HEK293 (cell line): ENCODE measurements around the gene ADGRB3.
A peak's percentile ranks its signal among the peaks of the same experiment; 100 is the strongest.

Experiments
- CTCF ChIA-PET: fragments of 350-600 bp; formaldehyde crosslinking; extraction: SDS; loops from one replicate; lab custom pipeline; 2021; ENCODE audit warnings: antibody characterized with exemption; lab: Yijun Ruan, JAX
- POLR2A ChIA-PET: fragments of 300-600 bp; formaldehyde crosslinking; extraction: SDS; loops from one replicate; lab custom pipeline; 2020; ENCODE audit warnings: antibody characterized with exemption, inconsistent platforms; lab: Yijun Ruan, JAX
- H3K27ac ChIP-seq: fragments of 200-500 bp; sonication (Bioruptor generic); 2 replicates; pipeline ENCODE4 v1.5.1; 2014; ENCODE audit warnings: low read depth, low read length, control low read depth, inconsistent platforms; ENCODE audit errors: extremely low read depth
- H3K36me3 ChIP-seq, 2 experiments: fragments of 200-500 bp in 1 of 2; sonication (Bioruptor generic) in 1 of 2; 1 replicate in 1 of 2; 2 replicates in 1 of 2; pipeline ENCODE4 v1.5.1; 2014 to 2017; ENCODE audit warnings: inconsistent platforms in 2 of 2, low read length in 2 of 2; ENCODE audit not compliant: control insufficient read depth in 2 of 2, insufficient read depth in 1 of 2
- H3K4me1 ChIP-seq: fragments of 200-500 bp; sonication (Bioruptor generic); 2 replicates; pipeline ENCODE4 v1.5.1; 2014; ENCODE audit warnings: mild to moderate bottlenecking, low read length, inconsistent platforms; ENCODE audit not compliant: control insufficient read depth, insufficient read depth
- H3K4me3 ChIP-seq: 2 replicates; pipeline ENCODE4 v1.5.1; 2011; ENCODE audit warnings: low read depth, mild to moderate bottlenecking, control low read depth, low read length, moderate library complexity
- H3K9me3 ChIP-seq: fragments of 200-500 bp; sonication (Bioruptor generic); 2 replicates; pipeline ENCODE4 v1.5.1; 2014; ENCODE audit warnings: low read depth, low read length, inconsistent platforms; ENCODE audit not compliant: control insufficient read depth, insufficient read depth
- MYNN ChIP-seq: fragments of 450-650 bp; formaldehyde crosslinking; IDR thresholded peaks from 2 replicates; pipeline ENCODE4 v1.5.1; 2016; ENCODE audit warnings: missing biosample characterization, missing genetic modification characterization, borderline replicate concordance
- MZF1 ChIP-seq: fragments of 450-650 bp; formaldehyde crosslinking; IDR thresholded peaks from 2 replicates; pipeline ENCODE4 v1.5.1; 2017; ENCODE audit warnings: missing biosample characterization, missing genetic modification characterization, borderline replicate concordance
- SCRT2 ChIP-seq: fragments of 450-650 bp; formaldehyde crosslinking; IDR thresholded peaks from 2 replicates; pipeline ENCODE4 v1.5.1; 2016; ENCODE audit warnings: missing biosample characterization, missing genetic modification characterization
- SP2 ChIP-seq: fragments of 450-650 bp; formaldehyde crosslinking; IDR thresholded peaks from 2 replicates; pipeline ENCODE4 v1.5.1; 2016; ENCODE audit warnings: missing biosample characterization, missing genetic modification characterization
- ZBTB8A ChIP-seq: fragments of 450-650 bp; formaldehyde crosslinking; IDR thresholded peaks from 2 replicates; pipeline ENCODE4 v1.5.1; 2016; ENCODE audit warnings: missing biosample characterization, missing genetic modification characterization
- ZFHX2 ChIP-seq: fragments of 450-650 bp; formaldehyde crosslinking; conservative IDR thresholded peaks from 2 replicates; pipeline ENCODE4 v1.5.1; 2016; ENCODE audit warnings: missing biosample characterization, missing genetic modification characterization
- ZNF175 ChIP-seq: fragments of 450-650 bp; formaldehyde crosslinking; IDR thresholded peaks from 2 replicates; pipeline ENCODE4 v1.5.1; 2016; ENCODE audit warnings: missing biosample characterization, missing genetic modification characterization
- ZNF184 ChIP-seq: fragments of 450-650 bp; IDR thresholded peaks from 2 replicates; pipeline ENCODE4 v1.5.1; 2018; ENCODE audit warnings: missing biosample characterization, mild to moderate bottlenecking, missing genetic modification characterization
- ZNF266 ChIP-seq: fragments of 450-650 bp; formaldehyde crosslinking; IDR thresholded peaks from 2 replicates; pipeline ENCODE4 v1.5.1; 2016; ENCODE audit warnings: missing biosample characterization, missing genetic modification characterization, low read depth
- ZNF530 ChIP-seq: fragments of 450-650 bp; formaldehyde crosslinking; IDR thresholded peaks from 2 replicates; pipeline ENCODE4 v1.5.1; 2016; ENCODE audit warnings: low read depth, missing biosample characterization, missing genetic modification characterization
- ZNF610 ChIP-seq: fragments of 450-650 bp; formaldehyde crosslinking; IDR thresholded peaks from 2 replicates; pipeline ENCODE4 v1.5.1; 2016; ENCODE audit warnings: missing biosample characterization, missing genetic modification characterization, borderline replicate concordance
- ZNF623 ChIP-seq: fragments of 450-650 bp; formaldehyde crosslinking; IDR thresholded peaks from 2 replicates; pipeline ENCODE4 v1.5.1; 2016; ENCODE audit warnings: missing biosample characterization, missing genetic modification characterization
- ZNF654 ChIP-seq: fragments of 450-650 bp; formaldehyde crosslinking; IDR thresholded peaks from 2 replicates; pipeline ENCODE4 v1.5.1; 2016; ENCODE audit warnings: low read depth, missing biosample characterization, missing genetic modification characterization
- ZNF660 ChIP-seq: fragments of 450-650 bp; IDR thresholded peaks from 2 replicates; pipeline ENCODE4 v1.5.1; 2018; ENCODE audit warnings: missing biosample characterization, mild to moderate bottlenecking, missing genetic modification characterization
- ZNF701 ChIP-seq: fragments of 450-650 bp; formaldehyde crosslinking; IDR thresholded peaks from 2 replicates; pipeline ENCODE4 v1.5.1; 2016; ENCODE audit warnings: missing biosample characterization, missing genetic modification characterization
- ZNF837 ChIP-seq: fragments of 450-650 bp; formaldehyde crosslinking; IDR thresholded peaks from 2 replicates; pipeline ENCODE4 v1.5.1; 2016; ENCODE audit warnings: missing biosample characterization, missing genetic modification characterization
- TF ChIP-seq, protein P1 (sequence below): fragments of 450-650 bp; formaldehyde crosslinking; IDR thresholded peaks from 2 replicates; pipeline ENCODE4 v1.5.1; 2016; ENCODE audit warnings: missing biosample characterization, missing genetic modification characterization
- TF ChIP-seq, protein P2 (sequence below): fragments of 450-650 bp; formaldehyde crosslinking; IDR thresholded peaks from 2 replicates; pipeline ENCODE4 v1.5.1; 2016; ENCODE audit warnings: missing biosample characterization, missing genetic modification characterization, borderline replicate concordance

Gene ADGRB3

DNA sequence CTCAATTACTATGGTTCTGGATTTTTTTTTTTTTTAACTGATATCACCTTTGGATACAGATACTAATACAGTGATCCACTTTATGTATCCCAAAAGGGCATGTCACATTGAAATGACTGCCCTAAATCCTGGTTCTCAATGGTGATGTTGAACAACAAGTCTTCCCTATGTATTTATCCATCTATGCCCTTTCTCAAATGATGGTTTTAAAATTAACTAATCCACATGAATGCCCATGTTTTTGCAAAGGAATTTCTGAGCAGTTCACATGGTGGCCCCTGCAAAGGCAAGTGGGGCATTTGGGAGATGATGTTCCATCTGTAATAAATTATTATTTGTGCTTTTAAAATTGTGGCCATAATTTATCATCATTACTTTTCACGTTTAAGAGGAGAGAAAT, 2.7 kb downstream of the ADGRB3 start:
- Histone ChIP-seq H3K9me3 (no peaks in the 10 kb centered on the region), H3K4me3 (no peak overlapping the region), H3K4me1 (no peaks in the 10 kb centered on the region), H3K27ac (no peak overlapping the region), H3K36me3 (no peaks in the 10 kb centered on the region)
- ChIA-PET POLR2A (no interaction called here), CTCF (interaction anchor here (0.6 to 3.0 kb wide), 25 partner anchors 10 to 1918 kb away, joined by 3 to 17 read pairs (median 4); no protein-coding TSS in a partner anchor)
- TF ChIP-seq MZF1 (tag by site-specific recombination) (no peak), ZNF623 (tag by site-specific recombination) (no peak), ZNF610 (tag by site-specific recombination) (no peak), ZFHX2 (tag by site-specific recombination) (no peak), ZNF530 (no peak), ZNF266 (tag by site-specific recombination) (no peak)
- TF ChIP-seq, protein P1, sequence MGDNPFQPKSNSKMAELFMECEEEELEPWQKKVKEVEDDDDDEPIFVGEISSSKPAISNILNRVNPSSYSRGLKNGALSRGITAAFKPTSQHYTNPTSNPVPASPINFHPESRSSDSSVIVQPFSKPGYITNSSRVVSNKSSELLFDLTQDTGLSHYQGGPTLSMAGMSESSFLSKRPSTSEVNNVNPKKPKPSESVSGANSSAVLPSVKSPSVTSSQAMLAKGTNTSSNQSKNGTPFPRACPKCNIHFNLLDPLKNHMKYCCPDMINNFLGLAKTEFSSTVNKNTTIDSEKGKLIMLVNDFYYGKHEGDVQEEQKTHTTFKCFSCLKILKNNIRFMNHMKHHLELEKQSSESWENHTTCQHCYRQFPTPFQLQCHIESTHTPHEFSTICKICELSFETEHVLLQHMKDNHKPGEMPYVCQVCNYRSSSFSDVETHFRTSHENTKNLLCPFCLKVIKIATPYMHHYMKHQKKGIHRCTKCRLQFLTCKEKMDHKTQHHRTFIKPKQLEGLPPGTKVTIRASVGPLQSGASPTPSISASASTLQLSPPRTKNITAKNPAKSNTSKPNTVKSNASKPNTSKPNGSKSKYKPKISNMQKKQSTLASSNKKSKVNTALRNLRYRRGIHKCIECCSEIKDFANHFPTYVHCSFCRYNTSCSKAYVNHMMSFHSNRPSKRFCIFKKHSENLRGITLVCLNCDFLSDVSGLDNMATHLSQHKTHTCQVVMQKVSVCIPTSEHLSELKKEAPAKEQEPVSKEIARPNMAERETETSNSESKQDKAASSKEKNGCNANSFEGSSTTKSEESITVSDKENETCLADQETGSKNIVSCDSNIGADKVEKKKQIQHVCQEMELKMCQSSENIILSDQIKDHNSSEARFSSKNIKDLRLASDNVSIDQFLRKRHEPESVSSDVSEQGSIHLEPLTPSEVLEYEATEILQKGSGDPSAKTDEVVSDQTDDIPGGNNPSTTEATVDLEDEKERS (tag by site-specific recombination) = no peak

DNA sequence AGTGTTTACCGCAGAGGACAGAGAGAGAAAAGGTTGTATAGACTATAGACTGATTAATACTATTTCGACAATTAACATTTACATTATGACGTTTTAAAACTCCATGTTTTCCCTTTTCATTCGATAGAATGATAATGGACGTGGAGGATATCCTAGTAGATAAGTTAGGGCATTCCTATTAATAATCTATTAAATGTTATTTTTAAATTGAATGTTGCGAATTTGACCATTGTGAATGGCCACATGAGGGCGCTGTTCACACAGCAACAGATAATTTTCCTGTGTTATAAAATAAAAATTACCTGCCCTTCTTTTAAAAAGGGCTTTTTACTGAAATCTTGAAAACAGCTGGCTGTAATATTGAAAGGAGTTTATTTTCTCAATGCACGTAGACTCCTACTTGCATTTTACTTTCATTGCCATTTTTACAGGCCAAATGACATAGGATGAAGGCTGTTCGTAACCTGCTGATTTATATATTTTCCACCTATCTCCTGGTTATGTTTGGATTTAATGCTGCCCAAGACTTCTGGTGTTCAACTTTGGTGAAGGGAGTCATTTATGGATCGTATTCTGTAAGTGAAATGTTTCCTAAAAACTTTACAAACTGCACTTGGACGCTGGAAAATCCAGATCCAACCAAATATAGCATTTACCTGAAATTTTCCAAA, 3.3 kb downstream of the ADGRB3 start:
- ChIA-PET POLR2A (no interaction called here), CTCF (interaction anchor here (0.6 to 3.0 kb wide), 19 partner anchors 9 to 1367 kb away, joined by 3 to 17 read pairs (median 3); no protein-coding TSS in a partner anchor)
- TF ChIP-seq ZNF660 (tag by site-specific recombination) = 0 out of 2 replicates have a peak, but pooled peaks have one; percentile 22
- peak; percentile 23; the same call in 1 of the 2 replicates for TF ChIP-seq SCRT2 (tag by site-specific recombination)
- TF ChIP-seq, protein P2, sequence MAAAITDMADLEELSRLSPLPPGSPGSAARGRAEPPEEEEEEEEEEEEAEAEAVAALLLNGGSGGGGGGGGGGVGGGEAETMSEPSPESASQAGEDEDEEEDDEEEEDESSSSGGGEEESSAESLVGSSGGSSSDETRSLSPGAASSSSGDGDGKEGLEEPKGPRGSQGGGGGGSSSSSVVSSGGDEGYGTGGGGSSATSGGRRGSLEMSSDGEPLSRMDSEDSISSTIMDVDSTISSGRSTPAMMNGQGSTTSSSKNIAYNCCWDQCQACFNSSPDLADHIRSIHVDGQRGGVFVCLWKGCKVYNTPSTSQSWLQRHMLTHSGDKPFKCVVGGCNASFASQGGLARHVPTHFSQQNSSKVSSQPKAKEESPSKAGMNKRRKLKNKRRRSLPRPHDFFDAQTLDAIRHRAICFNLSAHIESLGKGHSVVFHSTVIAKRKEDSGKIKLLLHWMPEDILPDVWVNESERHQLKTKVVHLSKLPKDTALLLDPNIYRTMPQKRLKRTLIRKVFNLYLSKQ (tag by site-specific recombination) = no peak
- TF ChIP-seq ZNF175 (tag by site-specific recombination) = no peak
- TF ChIP-seq ZNF654 (tag by site-specific recombination) = peak; percentile 67

DNA sequence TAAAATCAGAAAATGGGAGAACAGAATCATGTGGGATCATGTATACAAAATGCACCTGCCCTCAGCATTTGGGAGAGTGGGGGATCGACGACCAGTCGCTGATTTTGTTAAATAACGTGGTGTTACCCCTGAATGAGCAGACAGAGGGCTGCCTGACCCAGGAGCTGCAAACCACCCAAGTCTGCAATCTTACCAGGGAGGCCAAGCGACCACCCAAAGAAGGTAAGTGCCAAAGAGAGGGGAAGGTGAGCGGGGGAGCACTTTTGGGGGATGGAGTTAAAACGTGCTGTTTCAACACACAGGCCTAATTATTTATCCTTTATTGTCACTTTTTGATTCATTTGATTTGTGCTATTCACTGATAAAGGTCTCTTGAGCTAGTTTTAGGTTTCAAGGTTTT, 4.1 kb downstream of the ADGRB3 start:
- Histone ChIP-seq H3K27ac (no peak overlapping the region), H3K9me3 (no peaks in the 10 kb centered on the region), H3K36me3 (no peaks in the 10 kb centered on the region), H3K4me3 (no peak overlapping the region), H3K4me1 (no peaks in the 10 kb centered on the region)
- POLR2A ChIA-PET = no interaction called here
- CTCF ChIA-PET = interaction anchor here (0.6 to 2.2 kb wide), 10 partner anchors 8 to 1120 kb away, joined by 3 to 7 read pairs (median 3); no protein-coding TSS in a partner anchor
- TF ChIP-seq ZNF184 (tag by site-specific recombination) = no peak
- TF ChIP-seq ZBTB8A (tag by site-specific recombination) = no peak
- TF ChIP-seq MYNN (tag by site-specific recombination) = no peak
- TF ChIP-seq MZF1 (tag by site-specific recombination) = no peak
- TF ChIP-seq ZNF701 = no peak
- TF ChIP-seq ZNF837 = no peak
- no peak for TF ChIP-seq SP2

More for the DNA sequence above, 3.3 kb downstream of the ADGRB3 start:
- no peaks in the 10 kb centered on the region for H3K4me1 ChIP-seq
- H3K4me3 ChIP-seq = no peak overlapping the region
- no peaks in the 10 kb centered on the region for H3K9me3 ChIP-seq
- no peaks in the 10 kb centered on the region for H3K36me3 ChIP-seq
- H3K27ac ChIP-seq = no peak overlapping the region
